SH-SY5Y (cell line): ENCODE results near the gene ADSL.

Source experiments
- GATA2 ChIP-seq: IDR thresholded peaks from 2 replicates; pipeline ENCODE4 v1.6.1; 2011; ENCODE audit warnings: mild to moderate bottlenecking, low read depth, low read length
- GATA3 ChIP-seq: IDR thresholded peaks from 2 replicates; pipeline ENCODE4 v1.6.1; 2011; ENCODE audit warnings: low read depth, mild to moderate bottlenecking, low read length, moderate library complexity

GRCh38 chr22:40403141-40403540 lies 56.8 kb downstream of the ADSL start:
- TF ChIP-seq GATA3 = no peak
- no peak for TF ChIP-seq GATA2
